Mesodermal cell (in vitro differentiated cells): ENCODE data around the gene GNAQ.
"Not testable (repeated sequence)": the region's sequence is repeated elsewhere in the genome, so short reads cannot be mapped to it uniquely, and the experiment has no call there.

Source experiments
- H3K27ac ChIP-seq: 2 replicates; pipeline ENCODE4 v1.7.0; 2013; ENCODE audit warnings: mild to moderate bottlenecking, low read depth, low read length, moderate library complexity; ENCODE audit not compliant: severe bottlenecking
- H3K36me3 ChIP-seq: 2 replicates; pipeline ENCODE4 v1.7.1; 2013; ENCODE audit warnings: mild to moderate bottlenecking, low read length, moderate library complexity; ENCODE audit not compliant: control insufficient read depth, insufficient read depth
- H3K4me1 ChIP-seq: one replicate; pipeline ENCODE4 v1.7.1; 2013; ENCODE audit warnings: mild to moderate bottlenecking, low read length; ENCODE audit not compliant: insufficient read depth, control insufficient read depth, poor library complexity, severe bottlenecking
- H3K4me3 ChIP-seq: 2 replicates; pipeline ENCODE4 v1.7.0; 2013; ENCODE audit warnings: low read length, control low read depth, mild to moderate bottlenecking; ENCODE audit not compliant: insufficient read depth, poor library complexity, severe bottlenecking; ENCODE audit errors: extremely low read depth
- H3K9me3 ChIP-seq: 2 replicates; pipeline ENCODE4 v1.7.1; 2013; ENCODE audit warnings: mild to moderate bottlenecking, low read length, moderate library complexity; ENCODE audit not compliant: control insufficient read depth
- WGBS, 2 experiments: methylation state at CpG; one replicate each; pipeline ENCODE4 v1.1.5; 2013; ENCODE audit warnings: missing lambda C conversion rate in 2 of 2; ENCODE audit not compliant: insufficient coverage in 2 of 2; 5-methylcytosine and 5-hydroxymethylcytosine counted together

The GNAQ gene

GRCh38 chr9:77760919-77761318, 270.7 kb downstream of the GNAQ start:
- H3K9me3 ChIP-seq: peaks cover 11% of the 10 kb centered on the region
- H3K4me3 ChIP-seq, H3K4me1 ChIP-seq, H3K27ac ChIP-seq: not testable (repeated sequence)
- WGBS, 2 experiments: 100% methylated on average over 3 of the region's 25 CpGs; no CpG with 5 or more reads in 1 of the 2 experiments
- peaks cover 16% of the 10 kb centered on the region for H3K36me3 ChIP-seq

- Histone ChIP-seq H3K36me3 (peaks cover 20% of the 10 kb centered on the region), H3K27ac (no peak overlapping the region), H3K4me1 (no peaks in the 10 kb centered on the region), H3K9me3 (peaks cover 13% of the 10 kb centered on the region), H3K4me3 (no peak overlapping the region)
- WGBS, 2 experiments: no CpG with 5 or more reads among the region's 3 CpGs
These were observed 272.2 kb downstream of the GNAQ start for GRCh38 chr9:77759391-77759790.

DNA sequence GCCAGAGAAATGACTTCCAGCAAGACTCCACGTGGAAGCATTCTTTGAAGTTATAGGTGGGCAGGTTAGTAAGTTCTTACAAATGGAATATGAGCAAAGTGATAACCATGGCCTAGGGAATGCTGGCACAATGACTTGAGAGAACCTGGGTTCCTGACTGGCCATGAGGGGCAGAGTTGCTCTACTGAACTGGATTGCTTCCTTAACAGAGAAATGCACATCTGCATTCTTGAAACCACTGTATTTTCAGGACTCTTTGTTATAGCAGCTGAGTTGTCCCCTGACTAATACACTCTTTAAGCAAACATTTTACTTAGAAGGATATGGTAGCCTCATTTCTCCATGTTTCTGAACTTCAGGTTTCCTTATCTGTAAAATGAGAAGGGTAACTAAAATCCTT, 275.2 kb downstream of the GNAQ start:
- WGBS, 2 experiments: 0% methylated on average over 1 of the region's 1 CpG
- no peak overlapping the region for H3K4me3 ChIP-seq
- peaks cover 13% of the 10 kb centered on the region for H3K9me3 ChIP-seq
- H3K4me1 ChIP-seq: peaks cover 5% of the 10 kb centered on the region
- H3K36me3 ChIP-seq: peaks cover 16% of the 10 kb centered on the region
- no peak overlapping the region for H3K27ac ChIP-seq

DNA sequence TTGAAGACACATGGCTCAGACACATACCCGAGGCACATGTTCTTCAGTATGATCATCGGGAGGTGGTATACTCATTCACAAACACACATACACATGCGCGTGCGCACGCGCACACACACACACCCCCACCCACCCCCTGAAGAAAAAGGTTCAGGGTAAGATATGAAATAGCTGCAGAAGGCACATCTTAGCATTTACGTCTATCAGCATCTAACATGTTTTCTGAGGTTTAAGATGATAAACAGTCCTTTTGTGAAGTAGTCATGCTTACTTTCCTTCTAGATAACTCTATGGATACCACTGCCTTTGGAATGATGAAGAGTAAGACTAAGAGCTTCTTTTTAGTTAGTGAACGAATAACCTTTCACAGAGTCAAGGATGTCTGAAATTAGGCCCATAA, 278.4 kb downstream of the GNAQ start:
- H3K4me1 ChIP-seq: peaks cover 7% of the 10 kb centered on the region
- WGBS, 2 experiments: no CpG with 5 or more reads among the region's 9 CpGs
- no peak overlapping the region for H3K4me3 ChIP-seq
- peaks cover 13% of the 10 kb centered on the region for H3K9me3 ChIP-seq
- no peak overlapping the region for H3K27ac ChIP-seq
- peaks cover 18% of the 10 kb centered on the region for H3K36me3 ChIP-seq

DNA sequence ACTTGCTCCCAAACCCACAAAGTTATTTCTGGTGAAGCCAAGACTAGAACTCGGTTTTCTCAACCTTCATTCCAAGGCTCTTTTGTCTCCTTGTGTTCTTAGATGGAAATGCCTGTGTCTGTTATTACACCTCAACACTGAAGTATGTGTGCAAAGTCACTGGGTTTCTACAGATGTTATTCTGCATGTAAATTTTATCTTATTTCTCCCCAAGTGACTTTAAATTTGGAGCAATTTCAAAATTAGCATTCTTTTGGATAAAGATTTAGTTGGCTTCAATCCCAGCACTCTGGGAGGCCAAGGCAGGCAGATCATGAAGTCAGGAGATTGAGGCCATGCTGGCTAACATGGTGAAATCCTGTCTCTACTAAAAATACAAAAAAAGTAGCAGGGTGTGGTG, 279.1 kb downstream of the GNAQ start:
- Histone ChIP-seq H3K9me3 (peaks cover 13% of the 10 kb centered on the region), H3K4me1 (peaks cover 7% of the 10 kb centered on the region), H3K4me3 (no peak overlapping the region), H3K27ac (no peak overlapping the region), H3K36me3 (peaks cover 18% of the 10 kb centered on the region)
- WGBS, 2 experiments: no CpG with 5 or more reads among the region's 1 CpG

GRCh38 chr9:77751341-77752091, 280.1 kb downstream of the GNAQ start:
- Histone ChIP-seq H3K4me1 (peaks cover 7% of the 10 kb centered on the region), H3K9me3 (peaks cover 8% of the 10 kb centered on the region), H3K36me3 (peaks cover 13% of the 10 kb centered on the region), H3K27ac (no peak overlapping the region), H3K4me3 (no peak overlapping the region)
- WGBS, 2 experiments: 30 to 100% methylated on average over 2 of the region's 8 CpGs

- peaks cover 7% of the 10 kb centered on the region for H3K4me1 ChIP-seq
- no peak overlapping the region for H3K27ac ChIP-seq
- no peak overlapping the region for H3K4me3 ChIP-seq
- peaks cover 8% of the 10 kb centered on the region for H3K36me3 ChIP-seq
- peaks cover 3% of the 10 kb centered on the region for H3K9me3 ChIP-seq
- 100% methylated on average over 1 of the region's 1 CpG; no CpG with 5 or more reads in 1 of the 2 experiments for WGBS, 2 experiments
These were observed 280.6 kb downstream of the GNAQ start for GRCh38 chr9:77750981-77751340.

DNA sequence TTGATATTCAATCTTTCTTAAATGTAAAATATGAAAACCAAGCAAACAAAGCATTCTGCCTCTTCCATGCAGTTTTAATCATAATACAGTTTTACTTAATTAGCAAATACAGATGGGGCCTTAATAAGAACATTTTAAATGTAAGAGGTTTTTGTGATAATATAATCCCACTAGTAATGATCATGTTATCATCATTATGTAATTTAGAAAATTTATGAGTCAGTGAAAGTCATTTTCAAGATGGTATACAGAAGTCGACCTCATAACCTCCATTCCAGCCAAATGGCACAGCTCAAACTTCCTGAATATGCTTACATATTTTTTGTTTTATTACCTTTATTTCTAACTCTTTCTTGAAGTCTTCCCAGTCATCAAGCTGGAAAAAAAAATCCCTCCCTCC, 281.3 kb downstream of the GNAQ start:
- 100% methylated on average over 1 of the region's 1 CpG; no CpG with 5 or more reads in 1 of the 2 experiments for WGBS, 2 experiments
- H3K9me3 ChIP-seq: no peaks in the 10 kb centered on the region
- H3K36me3 ChIP-seq: peaks cover 4% of the 10 kb centered on the region
- peaks cover 7% of the 10 kb centered on the region for H3K4me1 ChIP-seq
- no peak overlapping the region for H3K4me3 ChIP-seq
- no peak overlapping the region for H3K27ac ChIP-seq

DNA sequence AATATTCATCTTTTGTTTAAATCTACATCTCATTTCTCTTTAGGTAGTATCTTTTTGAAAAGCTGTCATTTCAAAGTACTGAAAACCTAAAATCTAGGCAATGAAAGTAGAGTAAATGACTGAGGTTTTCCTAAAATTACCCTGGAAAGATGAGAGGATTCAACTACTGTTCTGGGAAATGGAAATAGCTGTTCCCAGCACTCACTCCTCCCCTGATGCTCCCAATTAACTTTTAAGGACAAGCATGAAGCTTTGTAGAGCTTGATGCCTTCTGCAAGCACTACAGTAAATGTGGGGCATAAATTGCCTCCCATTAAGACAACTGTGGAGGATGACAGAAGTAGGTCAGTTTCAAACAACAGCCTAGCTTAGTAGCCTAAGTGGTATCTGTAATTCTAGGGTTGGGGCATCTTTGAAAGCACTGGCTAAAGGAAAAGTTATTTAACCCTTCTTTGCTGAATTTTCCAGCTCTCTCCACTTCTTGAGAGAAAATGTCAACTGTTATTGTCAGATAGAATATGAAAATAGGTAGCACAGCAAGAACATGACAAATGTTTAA, 283.3 kb downstream of the GNAQ start:
- Histone ChIP-seq H3K4me1 (peaks cover 11% of the 10 kb centered on the region), H3K9me3 (no peaks in the 10 kb centered on the region), H3K4me3 (no peak overlapping the region), H3K36me3 (peaks cover 4% of the 10 kb centered on the region), H3K27ac (no peak overlapping the region)

GRCh38 chr9:77747163-77747562, 284.4 kb downstream of the GNAQ start:
- Histone ChIP-seq H3K4me1 (peaks cover 11% of the 10 kb centered on the region), H3K27ac (no peak overlapping the region), H3K36me3 (peaks cover 4% of the 10 kb centered on the region), H3K4me3 (no peak overlapping the region), H3K9me3 (no peaks in the 10 kb centered on the region)

DNA sequence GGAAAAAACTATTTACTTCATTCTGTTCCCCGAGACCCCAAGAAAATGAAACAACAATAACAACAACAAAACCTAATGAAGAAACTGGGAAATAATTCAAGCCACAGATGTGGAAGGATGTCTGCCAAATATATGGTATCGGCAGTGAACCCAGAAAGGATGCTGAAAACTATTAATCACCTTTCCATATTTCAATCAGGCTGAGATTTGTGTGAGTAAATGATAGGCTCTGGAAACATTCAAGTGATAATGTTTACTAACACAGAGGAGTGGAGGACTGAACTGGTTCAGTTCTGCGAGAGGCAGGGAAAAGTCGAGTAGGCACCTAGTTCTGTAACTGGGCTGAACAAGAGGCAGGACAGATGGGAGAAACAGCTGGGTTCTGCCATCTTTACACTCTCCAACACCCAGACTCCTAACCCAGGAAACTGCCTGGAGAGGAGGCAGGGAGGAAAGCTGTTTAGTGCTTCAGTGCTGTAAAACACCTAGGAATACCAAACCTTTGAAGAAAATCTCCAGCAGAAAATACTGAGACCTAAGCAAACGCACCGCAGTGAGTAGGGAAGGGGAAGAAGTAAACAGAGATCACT, 286.7 kb downstream of the GNAQ start:
- peaks cover 4% of the 10 kb centered on the region for H3K4me1 ChIP-seq
- no peak overlapping the region for H3K4me3 ChIP-seq
- no CpG with 5 or more reads among the region's 6 CpGs for WGBS, 2 experiments
- peak overlapping the region; percentile 18 for H3K27ac ChIP-seq
- no peaks in the 10 kb centered on the region for H3K9me3 ChIP-seq
- peaks cover 4% of the 10 kb centered on the region for H3K36me3 ChIP-seq
